ENCODE data around the gene RBM39.

RBM39 gene

DNA sequence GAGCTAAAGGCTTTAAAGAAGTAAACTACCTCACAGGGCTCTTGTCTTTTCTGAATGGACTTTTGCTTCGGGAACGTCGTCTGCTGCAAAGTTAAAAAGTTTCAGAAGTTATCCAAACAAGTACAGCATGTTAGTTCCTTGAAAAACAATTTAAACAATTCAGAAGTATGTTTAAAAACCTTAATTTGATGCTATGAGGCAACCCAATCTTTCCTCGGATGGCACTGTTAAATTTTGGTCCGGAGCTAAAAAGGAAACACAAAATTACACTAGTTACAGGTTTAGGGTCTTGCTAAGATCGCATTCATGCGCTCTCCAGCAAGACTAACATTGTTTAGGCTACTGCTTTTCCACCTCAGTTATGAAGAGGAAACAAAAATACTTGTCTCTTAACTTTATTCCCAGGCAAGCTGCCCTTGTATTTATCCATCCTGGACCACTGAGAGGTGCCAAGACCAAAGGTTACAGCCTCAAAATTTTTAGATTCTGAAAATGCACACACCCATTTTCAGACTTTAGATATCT lies 12.7 kb downstream of the RBM39 start:
- Histone ChIP-seq H3K4me2 (ENCODE audit: low read length, poor library complexity, severe bottlenecking) (no peak overlapping the region), H3K18ac (ENCODE audit: low read depth in 1 of 2, low read length in 2 of 2) (no peak overlapping the region), H3K27me3 (ENCODE audit: control insufficient read depth in 1 of 2, insufficient read depth in 1 of 2, low read length in 2 of 2) (no peaks in the 10 kb centered on the region), H3K36me3 (ENCODE audit: control insufficient read depth in 1 of 2, insufficient read depth in 2 of 2, low read depth in 1 of 2, low read length in 2 of 2) (peaks cover 42 to 98% of the 10 kb centered on the region in 2 experiments), H2AK5ac (ENCODE audit: low read length, severe bottlenecking) (no peak overlapping the region), H3K23ac (ENCODE audit: low read length in 2 of 2) (no peak overlapping the region), H3K27ac (ENCODE audit: low read length, poor library complexity, severe bottlenecking) (no peak overlapping the region), H2BK12ac (ENCODE audit: low read length in 2 of 2) (no peak overlapping the region), H4K91ac (ENCODE audit: low read length) (no peak overlapping the region), H2BK15ac (ENCODE audit: low read depth, poor library complexity, severe bottlenecking) (no peak overlapping the region), H2AFZ (ENCODE audit: low read depth, low read length) (no peak overlapping the region), H4K8ac (ENCODE audit: low read length) (no peak overlapping the region), H3K4me3 (ENCODE audit: insufficient read depth in 1 of 2, low read depth in 1 of 2, low read length in 2 of 2) (no peak overlapping the region), H3K79me1 (replicated peaks; ENCODE audit: low read length, poor library complexity, severe bottlenecking) (no peaks in the 10 kb centered on the region), H3K4ac (ENCODE audit: low read depth in 1 of 2, low read length in 2 of 2) (no peak overlapping the region), H3K4me1 (ENCODE audit: control insufficient read depth, insufficient read depth, low read depth, low read length) (peaks cover 5% of the 10 kb centered on the region), H3K9ac (ENCODE audit: low read length) (peak overlapping the region; percentile 65), H3K9me3 (ENCODE audit: control insufficient read depth, low read length) (no peaks in the 10 kb centered on the region), H2BK5ac (ENCODE audit: low read depth, low read length, poor library complexity, severe bottlenecking) (no peak overlapping the region), H3K14ac (ENCODE audit: low read length in 2 of 2) (no peak overlapping the region), H2BK120ac (ENCODE audit: low read depth, low read length) (no peak overlapping the region)
- WGBS, result 97% methylated on average over 7 of the region's 7 CpGs
- DNase-seq, result no peak

DNA sequence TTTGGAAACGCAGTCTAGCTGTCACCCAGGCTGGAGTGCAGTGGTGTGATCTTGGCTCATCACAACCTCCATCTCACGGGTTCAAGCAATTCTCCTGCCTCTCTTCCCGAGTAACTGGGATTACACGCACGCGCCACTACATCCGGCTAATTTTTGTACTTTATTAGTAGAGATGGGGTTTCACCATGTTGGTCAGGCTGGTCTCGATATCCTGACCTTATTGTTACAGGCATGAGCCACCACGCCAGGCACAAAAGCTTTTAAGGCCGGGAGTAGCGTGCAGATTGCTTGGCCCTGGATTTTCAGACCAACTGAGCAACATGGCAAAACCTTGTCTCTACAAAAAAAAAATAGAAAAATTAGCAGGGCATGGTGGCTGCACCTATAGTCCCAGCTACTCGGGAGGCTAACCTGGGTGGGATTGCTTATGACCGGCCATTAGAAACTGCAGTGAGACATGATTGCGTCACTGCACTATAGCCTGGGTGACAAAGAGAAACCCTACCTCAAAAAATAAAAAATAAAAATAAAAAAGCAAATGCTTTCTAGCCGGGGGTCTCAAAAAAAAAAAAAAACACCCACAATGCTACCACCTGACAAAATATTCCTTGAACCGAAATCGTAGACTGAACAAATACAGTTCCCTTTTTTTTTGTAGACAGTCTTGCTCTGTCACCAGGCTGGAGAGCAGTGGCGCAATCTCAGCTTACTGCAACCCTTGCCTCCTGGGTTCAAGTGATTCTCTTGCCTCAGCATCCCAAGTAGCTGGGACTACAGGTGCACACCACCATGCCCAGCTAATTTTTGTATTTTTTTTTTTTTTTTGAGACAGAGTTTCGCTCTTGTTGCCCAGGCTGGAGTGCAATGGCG lies 15.0 kb downstream of the RBM39 start:
- Histone ChIP-seq H3K4me3 (ENCODE audit: insufficient read depth in 1 of 2, low read depth in 1 of 2, low read length in 2 of 2) (no peak overlapping the region), H3K4me2 (ENCODE audit: low read length, poor library complexity, severe bottlenecking) (no peak overlapping the region), H3K79me1 (replicated peaks; ENCODE audit: low read length, poor library complexity, severe bottlenecking) (no peaks in the 10 kb centered on the region), H3K18ac (ENCODE audit: low read depth in 1 of 2, low read length in 2 of 2) (no peak overlapping the region), H2AK5ac (ENCODE audit: low read length, severe bottlenecking) (no peak overlapping the region), H2BK15ac (ENCODE audit: low read depth, poor library complexity, severe bottlenecking) (no peak overlapping the region), H3K4ac (ENCODE audit: low read depth in 1 of 2, low read length in 2 of 2) (no peak overlapping the region), H3K4me1 (ENCODE audit: control insufficient read depth, insufficient read depth, low read depth, low read length) (peaks cover 4% of the 10 kb centered on the region), H3K14ac (ENCODE audit: low read length in 2 of 2) (no peak overlapping the region), H2BK5ac (ENCODE audit: low read depth, low read length, poor library complexity, severe bottlenecking) (no peak overlapping the region), H2BK12ac (ENCODE audit: low read length in 2 of 2) (no peak overlapping the region), H3K9ac (ENCODE audit: low read length) (no peak overlapping the region), H2BK120ac (ENCODE audit: low read depth, low read length) (no peak overlapping the region), H3K23ac (ENCODE audit: low read length in 2 of 2) (no peak overlapping the region), H3K27ac (ENCODE audit: low read length, poor library complexity, severe bottlenecking) (no peak overlapping the region), H3K27me3 (ENCODE audit: control insufficient read depth in 1 of 2, insufficient read depth in 1 of 2, low read length in 2 of 2) (no peaks in the 10 kb centered on the region), H2AFZ (ENCODE audit: low read depth, low read length) (no peak overlapping the region), H4K91ac (ENCODE audit: low read length) (no peak overlapping the region), H3K36me3 (ENCODE audit: control insufficient read depth in 1 of 2, insufficient read depth in 2 of 2, low read depth in 1 of 2, low read length in 2 of 2) (peaks cover 48 to 95% of the 10 kb centered on the region in 2 experiments), H3K9me3 (ENCODE audit: control insufficient read depth, low read length) (no peaks in the 10 kb centered on the region), H4K8ac (ENCODE audit: low read length) (no peak overlapping the region)
- WGBS, result 96% methylated on average over 20 of the region's 20 CpGs
- DNase-seq, result no peak

DNA sequence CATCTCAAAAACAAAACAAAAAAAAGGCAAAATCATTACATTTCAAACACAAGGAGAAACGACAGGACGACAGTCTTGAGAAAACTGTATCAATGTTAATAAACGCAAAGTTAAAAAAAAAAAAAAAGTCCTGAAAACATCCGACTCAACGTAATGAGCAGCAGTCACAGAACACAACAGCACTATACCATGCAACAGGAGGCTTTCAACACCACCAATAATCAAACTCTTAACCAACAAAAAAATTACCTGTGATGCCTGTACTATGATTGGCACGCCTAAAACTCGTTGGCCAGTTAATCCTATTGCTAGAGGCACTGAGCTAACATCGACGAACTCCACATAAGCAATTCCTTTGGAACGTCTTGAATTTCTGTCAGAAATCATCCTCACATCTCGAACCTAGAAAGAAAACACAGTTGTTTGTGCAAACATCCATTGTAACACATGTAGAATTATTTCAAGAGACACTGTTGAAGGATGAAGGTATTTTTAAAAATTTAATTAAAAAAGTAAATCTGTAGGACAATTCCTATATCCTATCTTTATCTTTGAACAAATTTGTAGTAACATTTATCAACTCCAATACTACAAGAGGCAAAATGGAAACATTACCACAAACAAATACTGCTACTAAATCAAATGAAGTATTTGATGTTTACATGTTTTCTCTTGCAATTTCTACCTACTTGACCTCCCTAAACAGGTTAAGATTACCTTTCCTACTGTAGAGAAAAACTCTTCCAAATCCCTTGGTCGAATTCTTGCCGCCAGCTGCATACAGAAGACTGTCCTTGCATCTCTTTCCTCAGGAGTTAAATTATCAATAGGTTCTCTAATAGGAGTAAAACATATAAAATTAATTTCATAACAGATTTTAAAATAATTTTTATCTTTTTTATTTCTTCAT lies 17.5 kb downstream of the RBM39 start:
- Histone ChIP-seq H4K91ac (ENCODE audit: low read length) (no peak overlapping the region), H3K4ac (ENCODE audit: low read depth in 1 of 2, low read length in 2 of 2) (no peak overlapping the region), H3K18ac (ENCODE audit: low read depth in 1 of 2, low read length in 2 of 2) (no peak overlapping the region), H3K4me1 (ENCODE audit: control insufficient read depth, insufficient read depth, low read depth, low read length) (peaks cover 4% of the 10 kb centered on the region), H3K27me3 (ENCODE audit: control insufficient read depth in 1 of 2, insufficient read depth in 1 of 2, low read length in 2 of 2) (no peaks in the 10 kb centered on the region), H3K79me1 (replicated peaks; ENCODE audit: low read length, poor library complexity, severe bottlenecking) (peaks cover 2% of the 10 kb centered on the region), H2BK15ac (ENCODE audit: low read depth, poor library complexity, severe bottlenecking) (no peak overlapping the region), H3K27ac (ENCODE audit: low read length, poor library complexity, severe bottlenecking) (no peak overlapping the region), H3K9ac (ENCODE audit: low read length) (peak overlapping the region; percentile 29), H2BK12ac (ENCODE audit: low read length in 2 of 2) (no peak overlapping the region), H4K8ac (ENCODE audit: low read length) (no peak overlapping the region), H3K4me2 (ENCODE audit: low read length, poor library complexity, severe bottlenecking) (no peak overlapping the region), H3K36me3 (ENCODE audit: control insufficient read depth in 1 of 2, insufficient read depth in 2 of 2, low read depth in 1 of 2, low read length in 2 of 2) (peaks cover 67 to 95% of the 10 kb centered on the region in 2 experiments), H2AK5ac (ENCODE audit: low read length, severe bottlenecking) (no peak overlapping the region), H2AFZ (ENCODE audit: low read depth, low read length) (no peak overlapping the region), H3K4me3 (ENCODE audit: insufficient read depth in 1 of 2, low read depth in 1 of 2, low read length in 2 of 2) (no peak overlapping the region), H3K14ac (ENCODE audit: low read length in 2 of 2) (no peak overlapping the region), H3K23ac (ENCODE audit: low read length in 2 of 2) (no peak overlapping the region), H3K9me3 (ENCODE audit: control insufficient read depth, low read length) (no peaks in the 10 kb centered on the region), H2BK120ac (ENCODE audit: low read depth, low read length) (no peak overlapping the region), H2BK5ac (ENCODE audit: low read depth, low read length, poor library complexity, severe bottlenecking) (no peak overlapping the region)
- 94% methylated on average over 10 of the region's 13 CpGs for WGBS
- no peak for DNase-seq

Data from mesenchymal stem cell (in vitro differentiated cells and primary cell).